ES-I3 (cell line): ENCODE data around the gene OR52B4.
"Not testable (repeated sequence)": the region's sequence is repeated elsewhere in the genome, so short reads cannot be mapped to it uniquely, and the experiment has no call there.

ENCODE experiments used
- H3K36me3 ChIP-seq: 2 replicates; pipeline ENCODE4 v1.6.1; 2013; ENCODE audit warnings: mild to moderate bottlenecking, low read length, control low read depth, moderate library complexity; ENCODE audit not compliant: insufficient read depth
- H3K4me1 ChIP-seq: 2 replicates; pipeline ENCODE4 v1.6.1; 2013; ENCODE audit warnings: mild to moderate bottlenecking, control low read depth, low read length; ENCODE audit not compliant: insufficient read depth
- H3K9ac ChIP-seq: 2 replicates; pipeline ENCODE4 v1.6.1; 2013; ENCODE audit warnings: low read depth, mild to moderate bottlenecking, low read length, moderate library complexity
- H3K9me3 ChIP-seq: 2 replicates; pipeline ENCODE4 v1.6.1; 2013; ENCODE audit warnings: mild to moderate bottlenecking, low read length, moderate library complexity; ENCODE audit not compliant: control insufficient read depth, insufficient read depth

Gene OR52B4

GRCh38 chr11:4368286-4368685 is at the start of gene OR52B4:
OR52B4 (minus strand) TSS chr11:4368386; CDS start chr11:4368295, 91 bp downstream.
- H3K9ac ChIP-seq = no peak within 1 kb of the TSS
- H3K9me3 ChIP-seq = no peaks in the 10 kb centered on the region
- no peaks in the 10 kb centered on the region for H3K4me1 ChIP-seq
- no peaks in the 10 kb centered on the region for H3K36me3 ChIP-seq

- H3K4me1 ChIP-seq = no peaks in the 10 kb centered on the region
- no peaks in the 10 kb centered on the region for H3K36me3 ChIP-seq
- no peak overlapping the region for H3K9ac ChIP-seq
- H3K9me3 ChIP-seq = no peaks in the 10 kb centered on the region
Measured at GRCh38 chr11:4416816-4417215, 48.6 kb upstream of the OR52B4 start.

DNA sequence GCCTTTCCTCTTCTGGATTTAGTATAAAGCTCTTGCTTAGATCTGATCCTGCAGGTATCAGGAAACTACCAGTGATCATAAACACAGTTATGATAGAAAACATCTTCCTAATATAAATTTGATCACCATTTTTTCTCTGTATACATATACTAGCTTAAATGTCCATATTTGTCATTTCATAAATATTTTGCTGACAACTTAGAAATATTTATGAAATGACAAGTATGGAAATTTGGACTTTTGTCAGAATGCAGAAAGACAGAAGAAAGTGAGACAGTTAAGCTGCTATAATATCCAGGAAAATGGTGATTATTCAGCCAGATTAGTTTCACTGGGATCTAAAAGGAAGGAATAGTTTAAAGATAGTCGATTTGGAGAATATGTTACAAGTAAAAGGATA is 48.1 kb upstream of the OR52B4 start:
- Histone ChIP-seq H3K4me1 (no peaks in the 10 kb centered on the region), H3K9ac (no peak overlapping the region), H3K9me3 (no peaks in the 10 kb centered on the region), H3K36me3 (no peaks in the 10 kb centered on the region)

- not testable (repeated sequence) for H3K36me3 ChIP-seq, H3K9ac ChIP-seq, H3K4me1 ChIP-seq, H3K9me3 ChIP-seq
Measured at GRCh38 chr11:4406206-4406605, 38.0 kb upstream of the OR52B4 start.

DNA sequence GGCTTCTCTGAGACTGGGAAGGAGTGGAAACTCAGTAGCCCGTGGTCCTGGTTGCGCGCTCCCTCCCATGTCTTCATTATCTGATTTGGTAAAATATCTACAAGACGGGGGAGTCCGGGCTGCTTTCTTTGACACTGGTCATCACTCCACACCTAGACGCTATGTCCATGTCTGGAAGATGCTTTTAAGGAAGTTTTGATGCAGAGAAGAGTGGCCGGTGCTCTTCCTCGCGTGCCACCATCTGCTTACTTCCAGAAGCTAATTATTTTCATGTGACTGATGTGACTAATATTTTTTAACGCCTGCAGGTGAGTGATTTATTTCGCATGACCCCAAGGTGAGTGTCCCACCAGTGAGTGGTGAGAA is 25.7 kb upstream of the OR52B4 start:
- Histone ChIP-seq H3K4me1 (no peaks in the 10 kb centered on the region), H3K36me3 (no peaks in the 10 kb centered on the region; the same call in 1 of the 2 replicates), H3K9me3 (no peaks in the 10 kb centered on the region), H3K9ac (peak overlapping the region; percentile 70; the same call in 1 of the 2 replicates)

GRCh38 chr11:4393209-4393857 is 25.1 kb upstream of the OR52B4 start, which contains the start of gene TRIM21:
TRIM21 (minus strand) TSS chr11:4393702; CDS start chr11:4390409, 3,293 bp downstream.
- no peaks in the 10 kb centered on the region for H3K4me1 ChIP-seq
- H3K9ac ChIP-seq = peak within 1 kb of the TSS; percentile 70
- no peaks in the 10 kb centered on the region; the same call in 1 of the 2 replicates for H3K36me3 ChIP-seq
- no peaks in the 10 kb centered on the region for H3K9me3 ChIP-seq

GRCh38 chr11:4388221-4388620 is 20.0 kb upstream of the OR52B4 start:
- H3K9ac ChIP-seq = no peak overlapping the region
- H3K4me1 ChIP-seq = no peaks in the 10 kb centered on the region
- H3K36me3 ChIP-seq = peaks cover 4% of the 10 kb centered on the region; the same call in 1 of the 2 replicates
- no peaks in the 10 kb centered on the region for H3K9me3 ChIP-seq

DNA sequence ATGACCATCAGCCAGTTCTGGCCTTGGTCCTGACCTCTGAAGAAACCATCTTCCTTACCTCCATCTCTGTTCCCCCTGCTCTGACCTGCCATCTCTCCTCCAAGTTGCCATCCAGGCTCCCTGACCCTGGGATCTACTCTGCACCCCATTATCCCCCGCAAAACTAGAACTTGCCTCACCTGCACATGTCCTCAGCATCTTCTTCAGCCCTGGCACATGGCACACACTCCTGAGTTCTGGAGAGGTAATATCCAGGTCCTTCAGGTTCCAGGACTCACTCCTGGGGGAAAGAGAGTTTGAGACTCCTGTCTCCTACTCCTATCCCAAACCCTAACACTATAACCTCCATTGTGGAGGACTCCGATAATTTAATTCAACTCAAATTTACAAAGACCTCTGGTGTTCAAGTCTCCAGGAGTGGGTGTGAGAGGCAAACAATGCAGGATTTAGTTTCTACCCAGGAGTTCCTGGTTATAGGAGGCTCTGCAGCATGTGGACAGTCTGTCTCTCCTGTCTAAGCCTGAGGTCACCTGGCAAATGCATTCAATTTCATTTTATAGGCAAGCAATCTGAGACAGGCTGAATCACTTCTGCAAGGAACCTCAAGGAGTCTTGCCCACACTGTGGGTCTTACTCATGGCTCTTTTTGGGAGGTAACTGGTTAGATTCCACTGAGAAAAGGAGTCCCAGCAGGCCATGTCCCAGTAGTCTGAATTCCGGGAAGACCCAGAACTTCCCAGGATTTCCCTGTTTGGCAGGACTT is 18.0 kb upstream of the OR52B4 start:
- H3K36me3 ChIP-seq = peaks cover 4% of the 10 kb centered on the region; the same call in 1 of the 2 replicates
- no peak overlapping the region for H3K9ac ChIP-seq
- H3K4me1 ChIP-seq = no peaks in the 10 kb centered on the region
- H3K9me3 ChIP-seq = no peaks in the 10 kb centered on the region

GRCh38 chr11:4381901-4382300 is 13.7 kb upstream of the OR52B4 start:
- 0 out of 2 replicates have a peak, but pooled peaks cover 4% of the 10 kb centered on the region for H3K36me3 ChIP-seq

GRCh38 chr11:4375431-4376140 is 7.4 kb upstream of the OR52B4 start:
- Histone ChIP-seq H3K9me3 (no peaks in the 10 kb centered on the region), H3K36me3 (no peaks in the 10 kb centered on the region), H3K9ac (no peak overlapping the region), H3K4me1 (no peaks in the 10 kb centered on the region)

More at GRCh38 chr11:4381901-4382300, 13.7 kb upstream of the OR52B4 start:
- Histone ChIP-seq H3K4me1 (no peaks in the 10 kb centered on the region), H3K9me3 (no peaks in the 10 kb centered on the region), H3K9ac (no peak overlapping the region)

- no peaks in the 10 kb centered on the region for H3K9me3 ChIP-seq
- H3K4me1 ChIP-seq = no peaks in the 10 kb centered on the region
- no peaks in the 10 kb centered on the region for H3K36me3 ChIP-seq
- H3K9ac ChIP-seq = no peak overlapping the region
Measured at GRCh38 chr11:4370166-4370565, 2.0 kb upstream of the OR52B4 start.

DNA sequence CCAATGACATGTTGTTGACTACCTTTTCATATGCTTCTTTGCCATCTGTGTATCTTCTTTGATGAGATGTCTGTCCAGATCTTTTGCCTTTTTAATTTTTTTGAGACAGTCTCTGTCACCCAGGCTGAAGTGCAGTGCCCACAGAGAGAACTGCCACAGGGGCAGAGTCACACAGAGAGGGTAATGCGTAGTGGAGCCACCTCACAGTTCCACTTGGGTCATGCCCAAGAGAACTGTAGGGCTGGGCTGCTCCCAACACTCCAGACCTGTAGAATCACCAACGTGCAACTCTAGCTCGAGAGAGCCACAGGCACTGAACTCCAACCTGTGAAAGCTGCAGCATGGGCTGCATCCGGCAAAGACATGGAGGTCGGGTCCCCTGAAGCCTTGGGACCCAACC is 20.0 kb downstream of the OR52B4 start:
- not testable (repeated sequence) for H3K9me3 ChIP-seq, H3K36me3 ChIP-seq, H3K9ac ChIP-seq, H3K4me1 ChIP-seq

DNA sequence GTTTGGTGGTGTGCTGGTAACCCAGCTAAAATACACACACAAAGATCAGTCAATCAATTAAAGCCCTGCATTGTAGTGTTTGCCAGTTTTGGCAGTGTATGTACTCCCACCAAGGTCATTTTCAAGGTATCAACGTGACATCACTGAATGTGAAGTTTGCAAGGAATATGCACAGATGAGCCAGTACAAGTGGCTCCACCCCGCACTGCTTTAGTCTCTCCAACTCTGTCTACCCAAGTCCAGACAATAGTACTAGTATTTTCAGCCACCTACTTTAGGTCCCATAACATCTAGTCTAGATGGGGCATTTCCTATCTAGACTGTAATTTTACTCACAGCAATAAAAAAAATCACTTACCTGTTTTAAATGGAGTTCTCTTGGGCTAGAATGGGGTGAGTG is 22.8 kb downstream of the OR52B4 start:
- not testable (repeated sequence) for H3K9ac ChIP-seq, H3K36me3 ChIP-seq, H3K4me1 ChIP-seq, H3K9me3 ChIP-seq

- H3K9me3 ChIP-seq, H3K4me1 ChIP-seq, H3K9ac ChIP-seq, H3K36me3 ChIP-seq: not testable (repeated sequence)
Measured at GRCh38 chr11:4334356-4334755, 33.8 kb downstream of the OR52B4 start.
